GM10266 (cell line): Measurements from ENCODE around the gene ARL15.

Experiments used
- DNase-seq: peaks from one replicate; pipeline ENCODE4 v3.0.0; 2012; ENCODE audit errors: extremely low spot score
- CTCF ChIP-seq: IDR thresholded peaks from 2 replicates; pipeline ENCODE4 v1.5.1; 2012; ENCODE audit warnings: mild to moderate bottlenecking, low read depth; ENCODE audit not compliant: control insufficient read depth, insufficient read depth; ENCODE audit errors: missing control alignments

ARL15 gene

GRCh38 chr5:53934151-53934820 lies 376.1 kb downstream of the ARL15 start:
- TF ChIP-seq CTCF, result no peak
- DNase-seq, result no peak

GRCh38 chr5:53932351-53932750 lies 378.0 kb downstream of the ARL15 start:
- TF ChIP-seq CTCF, result no peak
- no peak for DNase-seq

- TF ChIP-seq CTCF, result no peak
- DNase-seq, result no peak
Measured at GRCh38 chr5:53930457-53930856, 379.9 kb downstream of the ARL15 start.

- no peak for DNase-seq
- TF ChIP-seq CTCF, result no peak
Measured at GRCh38 chr5:53929570-53929969, 380.8 kb downstream of the ARL15 start.

- DNase-seq, result no peak
- TF ChIP-seq CTCF, result no peak
Measured at GRCh38 chr5:53929152-53929551, 381.2 kb downstream of the ARL15 start.

GRCh38 chr5:53928641-53929040 lies 381.7 kb downstream of the ARL15 start:
- TF ChIP-seq CTCF, result no peak
- DNase-seq, result no peak

- DNase-seq, result no peak
- TF ChIP-seq CTCF, result no peak
Measured at GRCh38 chr5:53927668-53928247, 382.6 kb downstream of the ARL15 start.
